ENCODE results near the gene TSPAN15. TPM values are rescaled to one million over a fixed set of nuclear protein-coding genes. Genes with fewer than 3 reads are reported as not detected.

The TSPAN15 gene
- total RNA-seq, 1 experiment from 2014 or later = 7.7 TPM

- peaks cover 19 to 35% (median 19%) of the 10 kb centered on the region in 3 experiments for H3K36me3 Mint-ChIP-seq (ENCODE audit: insufficient read depth in 1 of 3, low read depth in 3 of 3)
- Histone ChIP-seq H2BK120ac (ENCODE audit: low read depth, low read length, poor library complexity, severe bottlenecking) (no peak overlapping the region), H4K20me1 (ENCODE audit: control insufficient read depth, insufficient read depth, insufficient read length) (no peaks in the 10 kb centered on the region), H3K79me2 (ENCODE audit: insufficient read depth, low read length) (no peaks in the 10 kb centered on the region), H3K4me1 (ENCODE audit: insufficient read depth, low read length) (no peaks in the 10 kb centered on the region), H3K9ac (ENCODE audit: extremely low read depth, insufficient read length, low read length) (no peak overlapping the region), H3K23ac (ENCODE audit: insufficient read length, low read depth, low read length) (no peak overlapping the region), H4K5ac (ENCODE audit: insufficient read length, low read depth, low read length) (no peak overlapping the region), H4K91ac (ENCODE audit: insufficient read length, low read depth, low read length) (no peak overlapping the region), H2AK5ac (ENCODE audit: insufficient read length, low read length) (no peak overlapping the region), H3K14ac (ENCODE audit: insufficient read depth, low read length) (no peak overlapping the region), H3T11ph (ENCODE audit: low read length) (no peak overlapping the region), H2BK12ac (ENCODE audit: insufficient read length, low read depth, low read length) (no peak overlapping the region), H2BK5ac (ENCODE audit: insufficient read length, low read length) (no peak overlapping the region), H2AFZ (ENCODE audit: low read length) (no peak overlapping the region), H3K56ac (ENCODE audit: insufficient read length, low read depth, low read length) (no peak overlapping the region), H3K4me2 (ENCODE audit: insufficient read depth, insufficient read length, low read length) (no peak overlapping the region), H3K9me3 (ENCODE audit: control insufficient read depth, low read depth, low read length) (peaks cover 17% of the 10 kb centered on the region), H4K8ac (replicated peaks; ENCODE audit: insufficient read length, low read depth, low read length) (no peak overlapping the region), H3K27ac (ENCODE audit: insufficient read length, low read depth, low read length) (no peak overlapping the region), H3K79me1 (ENCODE audit: insufficient read depth, low read depth, low read length, poor library complexity, severe bottlenecking) (no peaks in the 10 kb centered on the region), H3K27me3 (ENCODE audit: insufficient read depth, low read length) (no peaks in the 10 kb centered on the region), H3K18ac (ENCODE audit: insufficient read length, low read depth, low read length) (no peak overlapping the region), H3K23me2 (ENCODE audit: insufficient read length, low read depth, low read length, poor library complexity, severe bottlenecking) (no peaks in the 10 kb centered on the region), H2BK15ac (ENCODE audit: low read depth, low read length) (no peak overlapping the region), H2BK20ac (ENCODE audit: low read depth, low read length, poor library complexity, severe bottlenecking) (no peak overlapping the region), H3K4ac (ENCODE audit: low read depth, low read length) (no peak overlapping the region)
- no peaks in the 10 kb centered on the region for H3K4me1 Mint-ChIP-seq
- DNase-seq = no peak
- peaks cover 37 to 40% of the 10 kb centered on the region in 2 experiments for H3K9me3 Mint-ChIP-seq
- no peak for TF ChIP-seq CTCF (conservative IDR thresholded peaks at IDR 0.05)
- no peak overlapping the region for H3K27ac Mint-ChIP-seq
- H3K4me3 Mint-ChIP-seq = no peak overlapping the region
- WGBS (ENCODE audit: extremely low coverage, insufficient read length, low lambda C conversion rate) = no CpG with 5 or more reads among the region's 6 CpGs
- peaks cover 68% of the 10 kb centered on the region for H3K27me3 Mint-ChIP-seq (ENCODE audit: low read depth)
Observed at GRCh38 chr10:69537449-69537848, 86.2 kb downstream of the TSPAN15 start.

Measured in H9 (cell line).